Measurements from ENCODE around the gene ARSJ.

Gene ARSJ

GRCh38 chr4:113901994-113902787, 77.3 kb downstream of the ARSJ start:
- DNase-seq (ENCODE audit: low read depth, low spot score), result no peak

- no peak for DNase-seq (ENCODE audit: low read depth, low spot score)
Measured at GRCh38 chr4:113899271-113900070, 80.0 kb downstream of the ARSJ start.

GRCh38 chr4:113893546-113893945, 85.9 kb downstream of the ARSJ start:
- no peak for DNase-seq (ENCODE audit: low read depth, low spot score)

- no peak for DNase-seq (ENCODE audit: low read depth, low spot score)
Measured at GRCh38 chr4:113888006-113888405, 91.4 kb downstream of the ARSJ start.

- DNase-seq (ENCODE audit: low read depth, low spot score), result no peak
Measured at GRCh38 chr4:113885291-113885690, 94.2 kb downstream of the ARSJ start.

GRCh38 chr4:113884655-113885054, 94.8 kb downstream of the ARSJ start:
- peak; percentile 15 for DNase-seq (ENCODE audit: low read depth, low spot score)

- DNase-seq (ENCODE audit: low read depth, low spot score), result no peak
Measured at GRCh38 chr4:113882668-113883067, 96.8 kb downstream of the ARSJ start.

- no peak for DNase-seq (ENCODE audit: low read depth, low spot score)
Measured at GRCh38 chr4:113881256-113881655, 98.2 kb downstream of the ARSJ start.

- no peak for DNase-seq (ENCODE audit: low read depth, low spot score)
Measured at GRCh38 chr4:113880240-113881028, 99.0 kb downstream of the ARSJ start.

- DNase-seq (ENCODE audit: low read depth, low spot score), result peak; percentile 82
Measured at GRCh38 chr4:113878668-113879067, 100.8 kb downstream of the ARSJ start.

- DNase-seq (ENCODE audit: low read depth, low spot score), result no peak
Measured at GRCh38 chr4:113874480-113874879, 105.0 kb downstream of the ARSJ start.

GRCh38 chr4:113873508-113873907, 105.9 kb downstream of the ARSJ start:
- DNase-seq (ENCODE audit: low read depth, low spot score), result no peak

GRCh38 chr4:113872426-113873260, 106.8 kb downstream of the ARSJ start:
- no peak for DNase-seq (ENCODE audit: low read depth, low spot score)

GRCh38 chr4:113871080-113871479, 108.4 kb downstream of the ARSJ start:
- DNase-seq (ENCODE audit: low read depth, low spot score), result no peak

GRCh38 chr4:113869743-113870375, 109.6 kb downstream of the ARSJ start:
- no peak for DNase-seq (ENCODE audit: low read depth, low spot score)

GRCh38 chr4:113866611-113867010, 112.8 kb downstream of the ARSJ start:
- DNase-seq (ENCODE audit: low read depth, low spot score), result no peak

- DNase-seq (ENCODE audit: low read depth, low spot score), result no peak
Measured at GRCh38 chr4:113858924-113859323, 120.5 kb downstream of the ARSJ start.

- no peak for DNase-seq (ENCODE audit: low read depth, low spot score)
Measured at GRCh38 chr4:113851816-113852215, 127.6 kb downstream of the ARSJ start.
